ENCODE measurements around the gene CSNK2A2.

Gene CSNK2A2

DNA sequence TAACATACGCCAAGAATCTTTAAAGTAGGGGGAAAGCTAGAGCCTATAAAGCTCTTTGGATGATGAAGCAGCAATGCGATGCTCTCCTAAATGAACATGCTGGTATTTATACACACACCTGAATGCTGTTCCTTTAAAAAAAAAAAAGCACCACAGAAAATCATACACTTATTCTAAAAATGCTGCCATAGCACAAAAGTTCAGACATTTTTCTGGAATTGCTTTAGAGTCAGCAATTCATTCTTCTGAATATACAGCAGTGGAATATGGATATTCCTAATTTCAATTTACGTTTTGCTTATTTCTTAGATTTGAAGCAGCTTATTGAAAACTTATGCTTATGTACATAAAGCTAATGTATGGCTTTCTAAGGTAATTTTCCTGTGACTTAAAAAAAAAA, 3.1 kb downstream of the CSNK2A2 start:
- no peak overlapping the region for H3K4me3 ChIP-seq (ENCODE audit: low read depth, low read length)
- no peak for DNase-seq (ENCODE audit: low read depth)
- TF ChIP-seq, protein P1, sequence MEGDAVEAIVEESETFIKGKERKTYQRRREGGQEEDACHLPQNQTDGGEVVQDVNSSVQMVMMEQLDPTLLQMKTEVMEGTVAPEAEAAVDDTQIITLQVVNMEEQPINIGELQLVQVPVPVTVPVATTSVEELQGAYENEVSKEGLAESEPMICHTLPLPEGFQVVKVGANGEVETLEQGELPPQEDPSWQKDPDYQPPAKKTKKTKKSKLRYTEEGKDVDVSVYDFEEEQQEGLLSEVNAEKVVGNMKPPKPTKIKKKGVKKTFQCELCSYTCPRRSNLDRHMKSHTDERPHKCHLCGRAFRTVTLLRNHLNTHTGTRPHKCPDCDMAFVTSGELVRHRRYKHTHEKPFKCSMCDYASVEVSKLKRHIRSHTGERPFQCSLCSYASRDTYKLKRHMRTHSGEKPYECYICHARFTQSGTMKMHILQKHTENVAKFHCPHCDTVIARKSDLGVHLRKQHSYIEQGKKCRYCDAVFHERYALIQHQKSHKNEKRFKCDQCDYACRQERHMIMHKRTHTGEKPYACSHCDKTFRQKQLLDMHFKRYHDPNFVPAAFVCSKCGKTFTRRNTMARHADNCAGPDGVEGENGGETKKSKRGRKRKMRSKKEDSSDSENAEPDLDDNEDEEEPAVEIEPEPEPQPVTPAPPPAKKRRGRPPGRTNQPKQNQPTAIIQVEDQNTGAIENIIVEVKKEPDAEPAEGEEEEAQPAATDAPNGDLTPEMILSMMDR (IDR thresholded peaks at IDR 0.05; ENCODE audit: low read depth, low read length, missing control alignments): no peak

- no peak for DNase-seq (ENCODE audit: low read depth)
- TF ChIP-seq, protein P1 (IDR thresholded peaks at IDR 0.05; ENCODE audit: low read depth, low read length, missing control alignments): no peak
Measured at GRCh38 chr16:58187665-58188421, 10.1 kb downstream of the CSNK2A2 start.

DNA sequence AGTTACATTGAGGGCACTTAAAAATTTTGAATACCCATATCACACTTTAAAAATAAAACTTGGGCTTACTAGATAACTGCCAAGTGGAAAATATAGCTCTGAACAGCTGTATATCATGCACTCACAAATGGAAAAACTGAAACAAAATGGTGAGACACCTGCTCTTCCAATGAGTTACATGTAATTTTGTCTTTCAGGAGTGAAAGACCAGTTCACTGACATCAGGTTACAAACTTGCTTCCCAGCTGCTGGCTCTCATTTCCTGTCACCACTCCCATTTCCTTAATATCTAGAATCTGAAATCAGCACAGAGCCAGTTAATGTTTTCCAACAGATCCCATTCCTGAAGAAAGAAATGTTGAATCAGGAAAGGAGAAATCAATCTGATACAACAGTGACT, 10.8 kb downstream of the CSNK2A2 start:
- TF ChIP-seq, protein P1 (IDR thresholded peaks at IDR 0.05; ENCODE audit: low read depth, low read length, missing control alignments): no peak
- DNase-seq (ENCODE audit: low read depth): no peak
- no peak overlapping the region for H3K4me3 ChIP-seq (ENCODE audit: low read depth, low read length)

More at GRCh38 chr16:58187665-58188421, 10.1 kb downstream of the CSNK2A2 start:
- H3K4me3 ChIP-seq (ENCODE audit: low read depth, low read length): no peak overlapping the region

DNA sequence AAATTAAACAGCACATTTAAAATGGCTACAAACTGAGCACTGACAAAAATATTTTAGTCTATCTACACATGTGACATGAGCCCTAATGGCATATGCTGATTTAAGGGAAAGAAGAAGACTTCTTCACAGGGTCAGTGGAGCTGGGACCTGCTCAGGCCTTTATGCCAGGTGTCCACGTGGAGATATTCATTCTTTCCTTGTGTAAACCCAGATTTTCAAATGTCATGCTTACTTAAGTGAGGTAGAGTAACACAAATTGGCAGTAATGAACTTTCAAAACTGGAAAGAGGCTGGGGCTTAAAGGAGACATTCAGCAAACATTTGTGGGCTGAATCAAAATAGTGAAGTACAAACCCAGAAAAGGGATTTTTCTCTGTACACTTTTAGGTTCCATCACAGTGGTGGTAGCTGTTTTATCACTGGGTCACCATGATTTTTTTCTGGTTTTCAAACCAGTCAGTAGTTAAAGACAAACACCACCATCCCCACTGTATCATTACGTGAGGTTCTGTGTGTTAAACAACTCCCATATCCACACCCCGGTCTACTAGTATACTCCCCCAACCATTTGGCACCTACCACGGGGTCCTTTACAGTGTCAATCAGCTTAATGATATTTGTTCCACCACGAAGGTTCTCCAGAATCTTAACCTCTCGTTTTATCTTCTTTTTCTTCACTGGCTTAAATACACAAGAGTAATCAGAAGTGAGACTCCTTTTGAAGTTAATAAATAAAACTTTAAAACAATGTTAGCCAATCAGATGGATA, 11.5 kb downstream of the CSNK2A2 start:
- TF ChIP-seq, protein P1 (IDR thresholded peaks at IDR 0.05; ENCODE audit: low read depth, low read length, missing control alignments): no peak
- no peak for DNase-seq (ENCODE audit: low read depth)
- no peak overlapping the region for H3K4me3 ChIP-seq (ENCODE audit: low read depth, low read length)

GRCh38 chr16:58177353-58177710, 20.6 kb downstream of the CSNK2A2 start:
- TF ChIP-seq, protein P1 (IDR thresholded peaks at IDR 0.05; ENCODE audit: low read depth, low read length, missing control alignments): no peak
- no peak for DNase-seq (ENCODE audit: low read depth)
- no peak overlapping the region for H3K4me3 ChIP-seq (ENCODE audit: low read depth, low read length)

- TF ChIP-seq, protein P1 (IDR thresholded peaks at IDR 0.05; ENCODE audit: low read depth, low read length, missing control alignments): no peak
- no peak for DNase-seq (ENCODE audit: low read depth)
- no peak overlapping the region for H3K4me3 ChIP-seq (ENCODE audit: low read depth, low read length)
Measured at GRCh38 chr16:58176608-58177352, 21.1 kb downstream of the CSNK2A2 start.
